Neural progenitor cell (in vitro differentiated cells): Measurements from ENCODE around the gene GADD45B. TPM values are rescaled to one million over a fixed set of nuclear protein-coding genes. Genes with fewer than 3 reads are reported as not detected.

Source experiments
- DNase-seq: peaks from one replicate; pipeline ENCODE4 v3.0.0-alpha.2; 2016; ENCODE audit warnings: low spot score
- H2AFZ ChIP-seq: fragments of 200-600 bp; sonication (generic); replicated peaks from 2 replicates; pipeline ENCODE4 v1.6.1; 2016; ENCODE audit warnings: antibody characterized with exemption
- H3F3A ChIP-seq: fragments of 200-600 bp; sonication (generic); 2 replicates; pipeline ENCODE4 v1.6.1; 2016; ENCODE audit warnings: antibody characterized with exemption, low read depth
- H3K27ac ChIP-seq: fragments of 200-600 bp; sonication (generic); 2 replicates; pipeline ENCODE4 v1.5.1; 2016; ENCODE audit warnings: mild to moderate bottlenecking
- H3K27me3 ChIP-seq: fragments of 200-600 bp; sonication (generic); 2 replicates; pipeline ENCODE4 v1.6.1; 2016; ENCODE audit warnings: mild to moderate bottlenecking, moderate library complexity
- H3K36me3 ChIP-seq: fragments of 200-600 bp; sonication (generic); 2 replicates; pipeline ENCODE4 v1.5.1; 2016
- H3K4me1 ChIP-seq: fragments of 200-600 bp; sonication (generic); 2 replicates; pipeline ENCODE4 v1.6.1; 2016; ENCODE audit warnings: mixed run types
- H3K4me2 ChIP-seq: fragments of 200-600 bp; sonication (generic); 2 replicates; pipeline ENCODE4 v1.6.1; 2016
- H3K4me3 ChIP-seq: fragments of 200-600 bp; sonication (generic); 2 replicates; pipeline ENCODE4 v1.5.1; 2016
- H3K79me2 ChIP-seq: fragments of 200-600 bp; sonication (generic); 2 replicates; pipeline ENCODE4 v1.6.1; 2016; ENCODE audit warnings: low read depth
- H3K9ac ChIP-seq: fragments of 200-600 bp; sonication (generic); 2 replicates; pipeline ENCODE4 v1.6.1; 2016
- H3K9me3 ChIP-seq: fragments of 200-600 bp; sonication (generic); 2 replicates; pipeline ENCODE4 v1.5.1; 2016; ENCODE audit warnings: low read depth
- H4K20me1 ChIP-seq: fragments of 200-600 bp; sonication (generic); 2 replicates; pipeline ENCODE4 v1.6.1; 2016; ENCODE audit warnings: low read depth
- H3K27ac Mint-ChIP-seq: 3 replicates; pipeline ENCODE4 v1.8.0; 2021; ENCODE audit warnings: mixed read lengths
- H3K27me3 Mint-ChIP-seq: 2 replicates; pipeline ENCODE4 v1.8.0; 2022; ENCODE audit warnings: low read depth, mild to moderate bottlenecking, inconsistent platforms, moderate library complexity, mixed read lengths; ENCODE audit not compliant: insufficient read depth
- H3K36me3 Mint-ChIP-seq: 3 replicates; pipeline ENCODE4 v1.8.0; 2021; ENCODE audit warnings: mixed read lengths
- H3K4me1 Mint-ChIP-seq: 3 replicates; pipeline ENCODE4 v1.8.0; 2021; ENCODE audit warnings: mixed read lengths
- H3K4me3 Mint-ChIP-seq: 3 replicates; pipeline ENCODE4 v1.8.0; 2021; ENCODE audit warnings: mild to moderate bottlenecking, moderate library complexity, mixed read lengths
- H3K9me3 Mint-ChIP-seq: 3 replicates; pipeline ENCODE4 v1.8.0; 2020; ENCODE audit warnings: mixed read lengths
- CTCF ChIP-seq: fragments of 200-600 bp; sonication (generic); IDR thresholded peaks from 2 replicates; pipeline ENCODE4 v1.5.1; 2017; ENCODE audit warnings: antibody characterized with exemption, mild to moderate bottlenecking
- EZH2 ChIP-seq: fragments of 200-600 bp; sonication (generic); IDR thresholded peaks from 2 replicates; pipeline ENCODE4 v1.6.1; 2017; ENCODE audit warnings: antibody characterized with exemption, mild to moderate bottlenecking, moderate library complexity
- EZH2phosphoT487 ChIP-seq: fragments of 200-600 bp; sonication (generic); IDR thresholded peaks from 2 replicates; pipeline ENCODE4 v1.6.1; 2017; ENCODE audit warnings: antibody characterized with exemption
- total RNA-seq: library from RNA; depleted of rRNA; stranded (reverse); fragments of >200 nt; gene quantifications from 2 replicates; pipeline ENCODE4 v1.2.3, GENCODE V29; 2015; ENCODE audit warnings: low replicate concordance

Gene GADD45B
- total RNA-seq, 1 donor from 2014 or later = 6.2 TPM

- H3K9ac ChIP-seq = no peak overlapping the region
- Mint-ChIP-seq H3K27ac (no peak overlapping the region), H3K27me3 (peaks cover 46% of the 10 kb centered on the region), H3K36me3 (no peaks in the 10 kb centered on the region), H3K9me3 (peaks cover 2% of the 10 kb centered on the region), H3K4me3 (no peak overlapping the region), H3K4me1 (peaks cover 10% of the 10 kb centered on the region)
- H4K20me1 ChIP-seq = peaks cover 15% of the 10 kb centered on the region
- H3K4me2 ChIP-seq = no peak overlapping the region
- no peaks in the 10 kb centered on the region for H3K9me3 ChIP-seq
- no peak overlapping the region for H3K27ac ChIP-seq
- H3F3A ChIP-seq = peaks cover 13% of the 10 kb centered on the region
- H3K36me3 ChIP-seq = no peaks in the 10 kb centered on the region
- H3K4me1 ChIP-seq = peaks cover 13% of the 10 kb centered on the region
- DNase-seq = no peak
- H2AFZ ChIP-seq = no peak overlapping the region
- no peaks in the 10 kb centered on the region for H3K79me2 ChIP-seq
- H3K27me3 ChIP-seq = peaks cover 42% of the 10 kb centered on the region
- TF ChIP-seq EZH2phosphoT487 (no peak), EZH2 (no peak), CTCF (no peak)
- H3K4me3 ChIP-seq = no peak overlapping the region
Measured at GRCh38 chr19:2482354-2483038, 6.6 kb downstream of the GADD45B start.

GRCh38 chr19:2483084-2483483 lies 7.2 kb downstream of the GADD45B start:
- H3K79me2 ChIP-seq = no peaks in the 10 kb centered on the region
- Mint-ChIP-seq H3K4me3 (no peak overlapping the region), H3K27ac (no peak overlapping the region), H3K27me3 (peaks cover 46% of the 10 kb centered on the region), H3K36me3 (no peaks in the 10 kb centered on the region), H3K9me3 (peaks cover 2% of the 10 kb centered on the region), H3K4me1 (peaks cover 6% of the 10 kb centered on the region)
- H3K4me2 ChIP-seq = no peak overlapping the region
- peaks cover 8% of the 10 kb centered on the region for H3K4me1 ChIP-seq
- H4K20me1 ChIP-seq = peaks cover 9% of the 10 kb centered on the region
- H3K27ac ChIP-seq = no peak overlapping the region
- no peaks in the 10 kb centered on the region for H3K9me3 ChIP-seq
- no peak overlapping the region for H2AFZ ChIP-seq
- DNase-seq = no peak
- H3K9ac ChIP-seq = no peak overlapping the region
- H3F3A ChIP-seq = peaks cover 11% of the 10 kb centered on the region
- H3K27me3 ChIP-seq = peaks cover 42% of the 10 kb centered on the region
- no peak overlapping the region for H3K4me3 ChIP-seq
- TF ChIP-seq EZH2phosphoT487 (no peak), CTCF (no peak), EZH2 (no peak)
- H3K36me3 ChIP-seq = no peaks in the 10 kb centered on the region

DNA sequence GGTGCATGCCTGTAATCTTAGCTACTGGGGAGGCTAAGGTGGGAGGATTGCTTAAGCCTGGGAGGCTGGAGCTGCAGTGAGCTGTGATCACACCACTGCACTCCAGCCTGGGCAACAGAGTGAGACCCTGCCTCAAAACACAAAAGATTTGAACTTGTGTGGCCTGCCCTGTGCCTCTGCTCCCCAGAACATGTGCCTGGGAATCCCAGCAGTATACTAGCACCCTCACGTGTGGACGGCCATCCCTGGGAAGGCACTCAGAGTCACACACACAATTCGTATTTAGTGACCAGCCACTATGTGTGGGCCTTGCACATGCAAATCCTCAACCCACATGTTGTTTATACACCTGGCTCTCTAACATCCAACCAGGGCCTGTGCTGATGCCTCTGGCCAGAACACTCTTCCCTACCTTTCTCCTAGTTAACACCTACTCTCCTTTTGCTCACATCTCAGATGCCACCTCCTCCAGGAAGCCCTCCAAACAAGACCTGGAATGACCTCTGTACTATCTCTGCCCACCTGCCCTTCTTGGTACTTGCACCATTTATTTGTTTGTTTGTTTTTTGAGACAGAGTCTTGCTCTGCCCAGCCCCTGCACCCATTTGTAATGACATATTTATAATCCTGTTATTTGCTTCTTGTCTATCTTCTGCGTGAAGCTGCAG lies 7.7 kb downstream of the GADD45B start:
- Mint-ChIP-seq H3K27ac (no peak overlapping the region), H3K36me3 (no peaks in the 10 kb centered on the region), H3K27me3 (peaks cover 44% of the 10 kb centered on the region), H3K9me3 (peaks cover 2% of the 10 kb centered on the region), H3K4me1 (peaks cover under 1% of the 10 kb centered on the region), H3K4me3 (peak overlapping the region; percentile 41)
- H3K27me3 ChIP-seq = peaks cover 42% of the 10 kb centered on the region
- no peak for DNase-seq
- no peak overlapping the region for H3K9ac ChIP-seq
- no peaks in the 10 kb centered on the region for H3K79me2 ChIP-seq
- no peak overlapping the region for H3K4me2 ChIP-seq
- no peak for TF ChIP-seq CTCF
- no peak for TF ChIP-seq EZH2
- no peak for TF ChIP-seq EZH2phosphoT487
- H3K9me3 ChIP-seq = no peaks in the 10 kb centered on the region
- H3F3A ChIP-seq = peaks cover 8% of the 10 kb centered on the region
- no peak overlapping the region for H2AFZ ChIP-seq
- H3K36me3 ChIP-seq = no peaks in the 10 kb centered on the region
- H3K4me1 ChIP-seq = peaks cover 4% of the 10 kb centered on the region
- peaks cover 5% of the 10 kb centered on the region for H4K20me1 ChIP-seq
- no peak overlapping the region for H3K4me3 ChIP-seq
- H3K27ac ChIP-seq = no peak overlapping the region
